GM21786 (cell line): ENCODE data around the gene TMEM167B.

Experiments
- ATAC-seq: cut with Tn5 transposase; IDR thresholded peaks from one replicate; pipeline ENCODE4 v1.9.1; 2021; ENCODE audit not compliant: unreplicated experiment

TMEM167B gene

GRCh38 chr1:109080441-109081082 lies 10.0 kb upstream of the TMEM167B start:
- no peak for ATAC-seq

GRCh38 chr1:109083501-109083900 lies 7.1 kb upstream of the TMEM167B start:
- ATAC-seq = no peak

- no peak for ATAC-seq
Observed at GRCh38 chr1:109083923-109084322, 6.6 kb upstream of the TMEM167B start.

GRCh38 chr1:109084563-109085517 lies 5.7 kb upstream of the TMEM167B start:
- no peak for ATAC-seq

GRCh38 chr1:109089242-109090015 lies 1.1 kb upstream of the TMEM167B start:
- no peak for ATAC-seq

GRCh38 chr1:109091078-109091838 lies 694 bp downstream of the TMEM167B start:
- peak; percentile 47 for ATAC-seq

GRCh38 chr1:109091839-109092193 lies 1.3 kb downstream of the TMEM167B start:
- ATAC-seq = no peak

- no peak for ATAC-seq
Observed at GRCh38 chr1:109094377-109094803, 3.8 kb downstream of the TMEM167B start.

GRCh38 chr1:109094871-109095270 lies 4.3 kb downstream of the TMEM167B start:
- no peak for ATAC-seq

- no peak for ATAC-seq
Observed at GRCh38 chr1:109095631-109096030, 5.1 kb downstream of the TMEM167B start.

- ATAC-seq = no peak
Observed at GRCh38 chr1:109096120-109096519, 5.6 kb downstream of the TMEM167B start.

- peak; percentile 81 for ATAC-seq
Observed at GRCh38 chr1:109099938-109100773, 9.6 kb downstream of the TMEM167B start.

- ATAC-seq = no peak
Observed at GRCh38 chr1:109104364-109105151, 14.0 kb downstream of the TMEM167B start.

- no peak for ATAC-seq
Observed at GRCh38 chr1:109105881-109106280, 15.3 kb downstream of the TMEM167B start.

GRCh38 chr1:109107785-109108184 lies 17.2 kb downstream of the TMEM167B start:
- no peak for ATAC-seq

- no peak for ATAC-seq
Observed at GRCh38 chr1:109109906-109110305, 19.3 kb downstream of the TMEM167B start.

- no peak for ATAC-seq
Observed at GRCh38 chr1:109111386-109112055, 21.0 kb downstream of the TMEM167B start.

- ATAC-seq = peak; percentile 54
Observed at GRCh38 chr1:109112056-109112651, 21.6 kb downstream of the TMEM167B start.
